Measurements from ENCODE around the gene RASA3.

- no peak for TF ChIP-seq CTCF (conservative IDR thresholded peaks at IDR 0.05)
- TF ChIP-seq EZH2 (IDR thresholded peaks at IDR 0.05; ENCODE audit: low read depth), result no peak
Observed at GRCh38 chr13:114034481-114034891, 97.9 kb downstream of the RASA3 start.
